ENCODE measurements around the gene SLC11A1.

The SLC11A1 gene

GRCh38 chr2:218344090-218344754 is 37.9 kb upstream of the SLC11A1 start:
- no peak overlapping the region for H2AFZ ChIP-seq (ENCODE audit: low read depth, low read length)
- H3K79me1 ChIP-seq (replicated peaks; ENCODE audit: low read length, poor library complexity, severe bottlenecking), result no peaks in the 10 kb centered on the region
- no peak for DNase-seq
- H3K9me3 ChIP-seq (ENCODE audit: control insufficient read depth, low read length), result no peaks in the 10 kb centered on the region
- H3K4me2 ChIP-seq (ENCODE audit: low read length, poor library complexity, severe bottlenecking), result no peak overlapping the region
- WGBS, result 93% methylated on average over 12 of the region's 12 CpGs
- H4K8ac ChIP-seq (ENCODE audit: low read length), result no peak overlapping the region
- H3K18ac ChIP-seq (ENCODE audit: low read depth in 1 of 2, low read length in 2 of 2), result peak overlapping the region in 1 of 2 experiments; percentile 23
- no peak overlapping the region for H2BK5ac ChIP-seq (ENCODE audit: low read depth, low read length, poor library complexity, severe bottlenecking)
- peaks cover 0 to 37% of the 10 kb centered on the region in 2 experiments for H3K36me3 ChIP-seq (ENCODE audit: control insufficient read depth in 1 of 2, insufficient read depth in 2 of 2, low read depth in 1 of 2, low read length in 2 of 2)
- peak overlapping the region in 1 of 2 experiments; percentile 5 for H3K14ac ChIP-seq (ENCODE audit: low read length in 2 of 2)
- no peak overlapping the region for H3K23ac ChIP-seq (ENCODE audit: low read length in 2 of 2)
- H3K27ac ChIP-seq (ENCODE audit: low read length, poor library complexity, severe bottlenecking), result no peak overlapping the region
- no peak overlapping the region for H2BK120ac ChIP-seq (ENCODE audit: low read depth, low read length)
- H3K4me1 ChIP-seq (ENCODE audit: control insufficient read depth, insufficient read depth, low read depth, low read length), result peaks cover 10% of the 10 kb centered on the region
- H2AK5ac ChIP-seq (ENCODE audit: low read length, severe bottlenecking), result no peak overlapping the region
- no peak overlapping the region for H4K91ac ChIP-seq (ENCODE audit: low read length)
- H3K4me3 ChIP-seq (ENCODE audit: insufficient read depth in 1 of 2, low read depth in 1 of 2, low read length in 2 of 2), result no peak overlapping the region
- H3K27me3 ChIP-seq (ENCODE audit: control insufficient read depth in 1 of 2, insufficient read depth in 1 of 2, low read length in 2 of 2), result peaks cover 0 to 4% of the 10 kb centered on the region in 2 experiments
- peak overlapping the region in 1 of 2 experiments; percentile 15 for H3K4ac ChIP-seq (ENCODE audit: low read depth in 1 of 2, low read length in 2 of 2)
- no peak overlapping the region for H3K9ac ChIP-seq (ENCODE audit: low read length)
- H2BK15ac ChIP-seq (ENCODE audit: low read depth, poor library complexity, severe bottlenecking), result no peak overlapping the region
- H2BK12ac ChIP-seq (ENCODE audit: low read length in 2 of 2), result no peak overlapping the region

- no peak overlapping the region for H3K4ac ChIP-seq (ENCODE audit: low read depth in 1 of 2, low read length in 2 of 2)
- H3K9ac ChIP-seq (ENCODE audit: low read length), result no peak overlapping the region
- DNase-seq, result no peak
- H2BK15ac ChIP-seq (ENCODE audit: low read depth, poor library complexity, severe bottlenecking), result no peak overlapping the region
- H2BK12ac ChIP-seq (ENCODE audit: low read length in 2 of 2), result no peak overlapping the region
- no peak overlapping the region for H3K27ac ChIP-seq (ENCODE audit: low read length, poor library complexity, severe bottlenecking)
- no peak overlapping the region for H2BK120ac ChIP-seq (ENCODE audit: low read depth, low read length)
- peaks cover 10% of the 10 kb centered on the region for H3K4me1 ChIP-seq (ENCODE audit: control insufficient read depth, insufficient read depth, low read depth, low read length)
- peaks cover 0 to 4% of the 10 kb centered on the region in 2 experiments for H3K27me3 ChIP-seq (ENCODE audit: control insufficient read depth in 1 of 2, insufficient read depth in 1 of 2, low read length in 2 of 2)
- H3K14ac ChIP-seq (ENCODE audit: low read length in 2 of 2), result no peak overlapping the region
- no peak overlapping the region for H2AFZ ChIP-seq (ENCODE audit: low read depth, low read length)
- H3K9me3 ChIP-seq (ENCODE audit: control insufficient read depth, low read length), result no peaks in the 10 kb centered on the region
- H4K91ac ChIP-seq (ENCODE audit: low read length), result no peak overlapping the region
- no peak overlapping the region for H4K8ac ChIP-seq (ENCODE audit: low read length)
- WGBS, result 98% methylated on average over 12 of the region's 22 CpGs
- no peaks in the 10 kb centered on the region for H3K79me1 ChIP-seq (replicated peaks; ENCODE audit: low read length, poor library complexity, severe bottlenecking)
- peaks cover 0 to 36% of the 10 kb centered on the region in 2 experiments for H3K36me3 ChIP-seq (ENCODE audit: control insufficient read depth in 1 of 2, insufficient read depth in 2 of 2, low read depth in 1 of 2, low read length in 2 of 2)
- H3K18ac ChIP-seq (ENCODE audit: low read depth in 1 of 2, low read length in 2 of 2), result no peak overlapping the region
- H2AK5ac ChIP-seq (ENCODE audit: low read length, severe bottlenecking), result no peak overlapping the region
- H2BK5ac ChIP-seq (ENCODE audit: low read depth, low read length, poor library complexity, severe bottlenecking), result no peak overlapping the region
- H3K4me2 ChIP-seq (ENCODE audit: low read length, poor library complexity, severe bottlenecking), result no peak overlapping the region
- no peak overlapping the region for H3K23ac ChIP-seq (ENCODE audit: low read length in 2 of 2)
- no peak overlapping the region for H3K4me3 ChIP-seq (ENCODE audit: insufficient read depth in 1 of 2, low read depth in 1 of 2, low read length in 2 of 2)
Measured at GRCh38 chr2:218344755-218345417, 37.2 kb upstream of the SLC11A1 start.

- DNase-seq, result no peak
- Histone ChIP-seq H3K4me3 (ENCODE audit: insufficient read depth in 1 of 2, low read depth in 1 of 2, low read length in 2 of 2) (no peak overlapping the region), H2BK15ac (ENCODE audit: low read depth, poor library complexity, severe bottlenecking) (no peak overlapping the region), H3K14ac (ENCODE audit: low read length in 2 of 2) (peak overlapping the region in 1 of 2 experiments; percentile 26), H4K91ac (ENCODE audit: low read length) (no peak overlapping the region), H3K9ac (ENCODE audit: low read length) (no peak overlapping the region), H3K23ac (ENCODE audit: low read length in 2 of 2) (no peak overlapping the region), H2AK5ac (ENCODE audit: low read length, severe bottlenecking) (no peak overlapping the region), H3K27me3 (ENCODE audit: control insufficient read depth in 1 of 2, insufficient read depth in 1 of 2, low read length in 2 of 2) (peaks cover 0 to 4% of the 10 kb centered on the region in 2 experiments), H2AFZ (ENCODE audit: low read depth, low read length) (no peak overlapping the region), H3K9me3 (ENCODE audit: control insufficient read depth, low read length) (no peaks in the 10 kb centered on the region), H3K4me1 (ENCODE audit: control insufficient read depth, insufficient read depth, low read depth, low read length) (peaks cover 10% of the 10 kb centered on the region), H3K4ac (ENCODE audit: low read depth in 1 of 2, low read length in 2 of 2) (no peak overlapping the region), H2BK120ac (ENCODE audit: low read depth, low read length) (no peak overlapping the region), H3K4me2 (ENCODE audit: low read length, poor library complexity, severe bottlenecking) (no peak overlapping the region), H2BK5ac (ENCODE audit: low read depth, low read length, poor library complexity, severe bottlenecking) (no peak overlapping the region), H3K79me1 (replicated peaks; ENCODE audit: low read length, poor library complexity, severe bottlenecking) (no peaks in the 10 kb centered on the region), H3K18ac (ENCODE audit: low read depth in 1 of 2, low read length in 2 of 2) (no peak overlapping the region), H4K8ac (ENCODE audit: low read length) (peak overlapping the region; percentile 24), H3K27ac (ENCODE audit: low read length, poor library complexity, severe bottlenecking) (no peak overlapping the region), H2BK12ac (ENCODE audit: low read length in 2 of 2) (peak overlapping the region; percentile 23 to 32), H3K36me3 (ENCODE audit: control insufficient read depth in 1 of 2, insufficient read depth in 2 of 2, low read depth in 1 of 2, low read length in 2 of 2) (peaks cover 0 to 31% of the 10 kb centered on the region in 2 experiments)
- 81% methylated on average over 11 of the region's 12 CpGs for WGBS
Measured at GRCh38 chr2:218345491-218346236, 36.4 kb upstream of the SLC11A1 start.

DNA sequence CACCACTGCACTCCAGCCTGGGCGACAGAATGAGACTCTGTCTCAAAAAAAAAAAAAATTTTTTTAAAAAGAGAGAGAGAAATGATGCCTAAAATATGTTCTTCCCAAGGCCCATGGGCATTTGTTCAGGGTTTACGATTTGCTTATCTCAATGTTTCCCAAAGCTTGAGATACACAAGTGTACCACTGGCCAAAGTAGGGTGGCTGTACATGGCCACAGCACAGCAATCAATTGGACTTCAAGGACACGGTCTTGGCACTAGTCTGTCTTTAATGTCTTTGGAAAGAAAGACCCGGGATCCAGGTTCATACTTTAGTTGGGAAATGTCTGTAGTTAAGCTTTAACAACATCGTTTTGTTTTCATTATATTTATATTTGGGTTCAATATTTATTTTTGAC is 34.9 kb upstream of the SLC11A1 start:
- Histone ChIP-seq H3K27ac (ENCODE audit: low read length, poor library complexity, severe bottlenecking) (no peak overlapping the region), H3K23ac (ENCODE audit: low read length in 2 of 2) (no peak overlapping the region), H2BK15ac (ENCODE audit: low read depth, poor library complexity, severe bottlenecking) (no peak overlapping the region), H3K18ac (ENCODE audit: low read depth in 1 of 2, low read length in 2 of 2) (no peak overlapping the region), H3K36me3 (ENCODE audit: control insufficient read depth in 1 of 2, insufficient read depth in 2 of 2, low read depth in 1 of 2, low read length in 2 of 2) (peaks cover 0 to 21% of the 10 kb centered on the region in 2 experiments), H3K14ac (ENCODE audit: low read length in 2 of 2) (no peak overlapping the region), H2AFZ (ENCODE audit: low read depth, low read length) (no peak overlapping the region), H2AK5ac (ENCODE audit: low read length, severe bottlenecking) (no peak overlapping the region), H3K4me1 (ENCODE audit: control insufficient read depth, insufficient read depth, low read depth, low read length) (peaks cover 10% of the 10 kb centered on the region), H3K4ac (ENCODE audit: low read depth in 1 of 2, low read length in 2 of 2) (no peak overlapping the region), H2BK12ac (ENCODE audit: low read length in 2 of 2) (no peak overlapping the region), H2BK5ac (ENCODE audit: low read depth, low read length, poor library complexity, severe bottlenecking) (no peak overlapping the region), H3K9me3 (ENCODE audit: control insufficient read depth, low read length) (peaks cover 9% of the 10 kb centered on the region), H4K8ac (ENCODE audit: low read length) (no peak overlapping the region), H2BK120ac (ENCODE audit: low read depth, low read length) (no peak overlapping the region), H3K9ac (ENCODE audit: low read length) (no peak overlapping the region), H4K91ac (ENCODE audit: low read length) (no peak overlapping the region), H3K27me3 (ENCODE audit: control insufficient read depth in 1 of 2, insufficient read depth in 1 of 2, low read length in 2 of 2) (peaks cover 0 to 4% of the 10 kb centered on the region in 2 experiments), H3K4me2 (ENCODE audit: low read length, poor library complexity, severe bottlenecking) (no peak overlapping the region), H3K79me1 (replicated peaks; ENCODE audit: low read length, poor library complexity, severe bottlenecking) (no peaks in the 10 kb centered on the region), H3K4me3 (ENCODE audit: insufficient read depth in 1 of 2, low read depth in 1 of 2, low read length in 2 of 2) (no peak overlapping the region)
- DNase-seq, result no peak
- 90% methylated on average over 3 of the region's 5 CpGs for WGBS
